ENCODE results near the gene TUBB4B.

DNA sequence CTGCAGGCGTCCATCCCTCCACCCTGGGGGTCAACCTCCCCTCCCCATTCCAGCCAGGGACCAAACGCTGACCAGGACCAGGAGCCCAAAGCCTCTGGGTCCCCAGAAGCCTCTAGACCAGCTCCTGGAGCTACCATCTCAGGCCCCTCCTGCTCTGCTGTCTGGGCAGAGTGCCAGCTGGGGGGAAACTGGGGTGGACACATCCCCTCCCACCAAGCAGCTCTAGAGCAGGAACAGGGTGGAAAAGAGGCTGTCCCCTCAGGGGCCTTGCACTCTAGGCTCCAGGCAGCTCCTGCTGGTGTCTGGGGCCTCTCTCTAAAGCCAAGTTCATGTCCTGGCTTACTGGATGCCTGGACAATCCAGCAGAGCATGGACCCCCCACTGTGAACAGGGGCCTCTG, 48.2 kb upstream of the TUBB4B start:
- TF ChIP-seq EZH2 (IDR thresholded peaks at IDR 0.05; ENCODE audit: borderline replicate concordance, low read length) = no peak
- TF ChIP-seq, protein P1, sequence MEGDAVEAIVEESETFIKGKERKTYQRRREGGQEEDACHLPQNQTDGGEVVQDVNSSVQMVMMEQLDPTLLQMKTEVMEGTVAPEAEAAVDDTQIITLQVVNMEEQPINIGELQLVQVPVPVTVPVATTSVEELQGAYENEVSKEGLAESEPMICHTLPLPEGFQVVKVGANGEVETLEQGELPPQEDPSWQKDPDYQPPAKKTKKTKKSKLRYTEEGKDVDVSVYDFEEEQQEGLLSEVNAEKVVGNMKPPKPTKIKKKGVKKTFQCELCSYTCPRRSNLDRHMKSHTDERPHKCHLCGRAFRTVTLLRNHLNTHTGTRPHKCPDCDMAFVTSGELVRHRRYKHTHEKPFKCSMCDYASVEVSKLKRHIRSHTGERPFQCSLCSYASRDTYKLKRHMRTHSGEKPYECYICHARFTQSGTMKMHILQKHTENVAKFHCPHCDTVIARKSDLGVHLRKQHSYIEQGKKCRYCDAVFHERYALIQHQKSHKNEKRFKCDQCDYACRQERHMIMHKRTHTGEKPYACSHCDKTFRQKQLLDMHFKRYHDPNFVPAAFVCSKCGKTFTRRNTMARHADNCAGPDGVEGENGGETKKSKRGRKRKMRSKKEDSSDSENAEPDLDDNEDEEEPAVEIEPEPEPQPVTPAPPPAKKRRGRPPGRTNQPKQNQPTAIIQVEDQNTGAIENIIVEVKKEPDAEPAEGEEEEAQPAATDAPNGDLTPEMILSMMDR (conservative IDR thresholded peaks at IDR 0.05 in 1 of 2, IDR thresholded peaks at IDR 0.05 in 1 of 2; ENCODE audit: extremely low read depth in 1 of 2, insufficient read depth in 1 of 2, low read depth in 1 of 2, low read length in 2 of 2) = no peak
